BJ (cell line): ENCODE results near the gene TBC1D20. TPM values are rescaled to one million over a fixed set of nuclear protein-coding genes. Genes with fewer than 3 reads are reported as not detected.

Source experiments
- CTCF ChIA-PET: fragments of 350-600 bp; formaldehyde crosslinking; extraction: SDS; loops from one replicate; lab custom pipeline; 2021; ENCODE audit warnings: antibody characterized with exemption, inconsistent platforms; lab: Yijun Ruan, JAX
- POLR2A ChIA-PET: fragments of 300-600 bp; sonication (Branson Sonifier 250); formaldehyde crosslinking; extraction: SDS; loops from one replicate; lab custom pipeline; 2021; ENCODE audit warnings: antibody characterized with exemption; lab: Charles Lee
- DNase-seq: peaks from one replicate; pipeline ENCODE4 v3.0.0-alpha.2; 2011; ENCODE audit warnings: low read depth
- H3K27me3 ChIP-seq: 2 replicates; pipeline ENCODE4 v1.6.0; 2011; ENCODE audit warnings: low read length; ENCODE audit not compliant: control insufficient read depth, insufficient read depth
- H3K36me3 ChIP-seq: 2 replicates; pipeline ENCODE4 v1.5.1; 2011; ENCODE audit warnings: low read length; ENCODE audit not compliant: control insufficient read depth, insufficient read depth
- H3K4me3 ChIP-seq: 2 replicates; pipeline ENCODE4 v1.5.1; 2011; ENCODE audit warnings: low read depth, mild to moderate bottlenecking, control low read depth, low read length
- polyA plus RNA-seq: library from polyadenylated mRNA; depleted of rRNA; stranded (reverse); fragments of >200 nt; gene quantifications from 2 replicates; pipeline ENCODE4 v1.2.3, GENCODE V29; 2011
- TF ChIP-seq, protein P1 (sequence below): IDR thresholded peaks from 2 replicates; pipeline ENCODE4 v1.5.1; 2011; ENCODE audit warnings: low read depth, mild to moderate bottlenecking, control low read depth, inconsistent platforms, low read length, moderate library complexity; ENCODE audit not compliant: insufficient read depth

The TBC1D20 gene
- polyA plus RNA-seq, 1 experiment: 63.7 TPM

DNA sequence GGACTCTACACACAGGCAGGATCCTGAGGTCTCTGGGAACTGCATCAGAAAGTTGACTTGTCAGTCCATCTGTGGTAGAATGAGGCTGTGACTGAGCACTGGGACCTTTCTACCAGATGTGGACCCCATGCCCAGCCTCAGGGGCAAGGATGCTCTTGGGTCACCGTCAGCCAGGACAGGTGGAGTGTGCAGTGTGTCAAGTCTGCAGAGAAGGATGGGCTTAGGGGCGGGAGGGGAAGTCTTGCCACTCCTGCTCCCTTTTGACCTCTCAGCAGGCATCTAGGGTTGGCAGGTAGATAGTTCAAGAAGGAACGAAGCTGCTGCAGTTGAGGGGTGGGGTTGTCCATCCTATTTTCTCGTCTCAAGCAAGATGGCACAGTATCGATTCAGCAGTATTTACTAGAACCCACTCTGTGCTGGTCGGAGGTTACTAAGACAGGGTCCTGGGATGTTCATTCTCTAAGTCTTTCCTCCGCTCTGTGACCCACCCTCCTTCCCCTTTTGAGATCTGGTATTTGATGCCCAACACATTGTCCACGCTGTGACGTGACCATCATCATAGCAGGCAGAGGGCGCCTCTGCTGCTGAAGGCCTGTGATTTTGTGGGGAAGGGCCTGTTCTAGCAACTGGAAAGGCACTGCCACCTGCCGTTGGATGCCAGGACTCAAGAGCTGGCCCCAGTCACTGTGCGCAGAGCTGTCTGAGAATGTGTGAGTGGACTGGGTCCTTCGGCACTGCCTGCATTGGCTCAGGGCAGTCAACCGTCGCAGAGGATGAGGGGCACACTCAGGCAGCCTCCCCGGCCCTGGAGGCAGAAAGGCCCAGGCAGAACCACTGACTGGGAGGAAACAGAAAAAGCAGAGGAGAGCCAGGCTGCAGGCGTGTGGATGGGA is 31.1 kb downstream of the TBC1D20 start:
- DNase-seq: no peak
- H3K36me3 ChIP-seq: peaks cover 44% of the 10 kb centered on the region
- TF ChIP-seq, protein P1, sequence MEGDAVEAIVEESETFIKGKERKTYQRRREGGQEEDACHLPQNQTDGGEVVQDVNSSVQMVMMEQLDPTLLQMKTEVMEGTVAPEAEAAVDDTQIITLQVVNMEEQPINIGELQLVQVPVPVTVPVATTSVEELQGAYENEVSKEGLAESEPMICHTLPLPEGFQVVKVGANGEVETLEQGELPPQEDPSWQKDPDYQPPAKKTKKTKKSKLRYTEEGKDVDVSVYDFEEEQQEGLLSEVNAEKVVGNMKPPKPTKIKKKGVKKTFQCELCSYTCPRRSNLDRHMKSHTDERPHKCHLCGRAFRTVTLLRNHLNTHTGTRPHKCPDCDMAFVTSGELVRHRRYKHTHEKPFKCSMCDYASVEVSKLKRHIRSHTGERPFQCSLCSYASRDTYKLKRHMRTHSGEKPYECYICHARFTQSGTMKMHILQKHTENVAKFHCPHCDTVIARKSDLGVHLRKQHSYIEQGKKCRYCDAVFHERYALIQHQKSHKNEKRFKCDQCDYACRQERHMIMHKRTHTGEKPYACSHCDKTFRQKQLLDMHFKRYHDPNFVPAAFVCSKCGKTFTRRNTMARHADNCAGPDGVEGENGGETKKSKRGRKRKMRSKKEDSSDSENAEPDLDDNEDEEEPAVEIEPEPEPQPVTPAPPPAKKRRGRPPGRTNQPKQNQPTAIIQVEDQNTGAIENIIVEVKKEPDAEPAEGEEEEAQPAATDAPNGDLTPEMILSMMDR: peak; percentile 75
- no peak overlapping the region for H3K4me3 ChIP-seq
- CTCF ChIA-PET: interaction anchor here (0.8 to 4.5 kb wide), 8 partner anchors 8 to 77 kb away, joined by 3 to 32 read pairs (median 4); no protein-coding TSS in a partner anchor
- no peaks in the 10 kb centered on the region for H3K27me3 ChIP-seq
- POLR2A ChIA-PET: no interaction called here

DNA sequence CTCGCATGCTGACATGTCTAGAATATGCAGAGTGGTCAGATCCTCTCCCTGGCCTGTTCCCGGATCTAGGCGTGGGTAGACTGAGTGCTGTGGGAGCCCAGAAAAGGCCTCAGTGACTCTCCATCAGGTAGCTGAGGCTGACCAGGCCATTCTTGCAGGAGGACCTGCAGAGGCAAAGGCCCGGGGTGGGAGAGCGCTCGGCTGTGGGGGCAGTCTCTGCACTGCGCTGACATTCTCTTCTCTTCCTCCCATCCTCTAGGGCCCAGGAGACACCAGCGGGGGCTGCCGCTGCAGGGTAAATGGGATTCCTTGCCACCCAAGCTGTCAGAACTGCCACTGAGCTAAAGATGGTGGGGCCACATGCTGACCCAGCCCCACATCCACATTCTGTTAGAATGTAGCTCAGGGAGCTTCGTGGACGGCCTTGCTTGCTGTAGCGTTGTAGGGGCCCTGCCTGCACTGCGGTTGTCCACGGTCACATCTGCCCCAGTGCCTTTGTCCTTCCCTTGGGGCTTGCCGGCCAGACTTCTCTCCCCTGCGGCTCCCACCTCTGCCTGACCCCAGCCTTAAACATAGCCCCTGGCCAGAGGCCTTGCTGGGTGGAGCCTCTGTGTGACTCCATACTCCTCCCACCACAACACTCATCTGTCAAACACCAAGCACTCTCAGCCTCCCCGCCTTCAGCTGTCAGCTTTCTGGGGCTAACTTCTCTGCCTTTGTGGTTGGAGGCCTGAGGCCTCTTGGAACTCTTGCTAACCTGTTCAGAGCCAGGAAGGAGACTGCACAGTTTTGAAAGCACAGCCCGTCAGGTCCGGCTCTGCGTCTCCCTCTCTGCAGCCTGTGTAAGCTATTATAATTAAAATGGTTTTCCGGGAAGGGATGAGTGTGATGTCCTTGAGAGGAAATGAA is 32.0 kb downstream of the TBC1D20 start:
- no peak for DNase-seq
- ChIA-PET POLR2A (no interaction called here), CTCF (interaction anchor here (1.4 to 4.5 kb wide), 4 partner anchors 8 to 76 kb away, joined by 5 to 32 read pairs (median 6); no protein-coding TSS in a partner anchor)
- TF ChIP-seq, protein P1: no peak
- H3K27me3 ChIP-seq: no peaks in the 10 kb centered on the region
- peaks cover 38% of the 10 kb centered on the region for H3K36me3 ChIP-seq
- H3K4me3 ChIP-seq: no peak overlapping the region

DNA sequence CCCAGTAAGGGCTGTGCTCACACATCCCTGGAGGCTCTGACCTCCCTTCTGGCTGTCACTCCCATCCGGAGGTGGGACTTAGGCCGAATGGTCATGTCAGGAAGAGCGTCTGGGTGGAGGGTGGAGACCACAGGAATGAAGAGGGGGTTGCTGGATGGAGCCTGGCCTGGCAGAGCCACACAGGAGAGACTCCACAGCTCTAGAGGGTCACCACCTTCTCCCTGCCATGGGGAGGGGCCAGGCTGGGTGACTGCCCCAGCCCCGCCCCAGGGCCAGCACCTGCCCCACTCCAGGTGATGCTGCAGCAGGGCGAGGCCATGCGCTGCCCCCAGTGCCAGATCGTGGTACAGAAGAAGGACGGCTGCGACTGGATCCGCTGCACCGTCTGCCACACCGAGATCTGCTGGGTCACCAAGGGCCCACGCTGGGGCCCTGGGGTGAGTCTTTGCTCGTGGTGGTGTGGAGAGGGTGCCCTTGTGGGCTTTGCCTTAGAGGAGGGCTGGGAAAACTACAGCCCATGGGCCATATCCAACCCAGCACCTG is 33.6 kb downstream of the TBC1D20 start:
- ChIA-PET CTCF (no interaction called here), POLR2A (no interaction called here)
- no peak for DNase-seq
- H3K27me3 ChIP-seq: no peaks in the 10 kb centered on the region
- no peak overlapping the region for H3K4me3 ChIP-seq
- H3K36me3 ChIP-seq: peaks cover 37% of the 10 kb centered on the region
- TF ChIP-seq, protein P1: no peak

DNA sequence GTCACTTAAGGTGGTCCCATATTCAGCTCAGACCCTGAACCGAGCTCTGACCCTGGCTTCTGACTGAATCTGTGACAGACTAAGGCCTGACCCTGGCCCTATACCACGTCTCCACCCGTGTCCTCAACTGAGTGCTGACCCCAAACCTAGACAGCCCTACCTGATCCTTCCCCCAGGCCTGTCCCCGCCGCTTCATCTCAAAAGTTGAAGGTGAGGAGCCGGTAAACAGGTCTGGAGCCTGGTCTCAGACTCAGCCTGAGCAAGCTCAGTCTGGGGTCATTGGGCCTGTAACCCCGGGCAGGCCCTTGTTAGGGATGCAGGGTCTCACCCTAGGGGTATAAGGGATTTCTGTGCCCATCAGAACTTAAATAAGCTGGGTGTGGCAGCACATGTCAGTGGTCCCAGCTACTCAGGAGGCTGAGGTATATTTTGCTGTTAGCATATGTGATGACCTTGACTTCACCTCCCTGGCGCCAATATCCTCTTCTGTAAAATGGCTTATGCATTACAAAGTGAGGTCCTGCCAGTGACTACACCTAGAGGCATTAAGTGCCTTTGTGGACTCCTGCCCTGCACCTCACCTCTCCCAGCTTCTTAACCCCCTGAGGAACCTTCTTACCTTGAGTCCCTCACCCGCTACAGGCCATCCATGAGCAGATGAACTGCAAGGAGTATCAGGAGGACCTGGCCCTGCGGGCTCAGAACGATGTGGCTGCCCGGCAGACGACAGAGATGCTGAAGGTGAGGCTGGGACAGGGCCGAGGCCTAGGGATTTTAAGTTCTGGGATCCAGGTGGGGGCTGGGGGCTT is 34.3 kb downstream of the TBC1D20 start:
- Histone ChIP-seq H3K4me3 (no peak overlapping the region), H3K36me3 (peaks cover 37% of the 10 kb centered on the region), H3K27me3 (no peaks in the 10 kb centered on the region)
- ChIA-PET POLR2A (no interaction called here), CTCF (interaction anchor here (1.2 kb wide), 1 partner anchor 73 kb away, joined by 5 read pairs; no protein-coding TSS in a partner anchor)
- TF ChIP-seq, protein P1: no peak
- DNase-seq: no peak
